Muscle of leg (tissue), 9 donors: ENCODE data around the gene OR8D4. TPM values are rescaled to one million over a fixed set of nuclear protein-coding genes. Genes with fewer than 3 reads are reported as not detected.

Experiments
- polyA plus RNA-seq, 8 donors: library from polyadenylated mRNA; unstranded; fragments of 120-200 nt; gene quantifications; one replicate each; pipeline versions ENCODE4 v1.2.1 to v1.2.3, GENCODE V29; 2013; ENCODE audit warnings: inconsistent platforms in 1 of 8, low replicate concordance in 1 of 8; ENCODE audit not compliant: insufficient read length in 8 of 8, insufficient read depth in 1 of 8
- total RNA-seq: library from RNA; stranded (reverse); fragments of 120-200 nt; gene quantifications from one replicate; pipeline ENCODE4 v1.2.4, GENCODE V29; 2013

The OR8D4 gene
- total and polyA plus RNA-seq, 9 donors, result 0.04 to 0.09 (median 0.07) TPM; not detected in 3

Other genes with a start within 250 kb of the OR8D4 start
- 12.8 TPM for gene SCN3B, start 247.5 kb upstream of the OR8D4 start, total RNA-seq
- 10 to 100 TPM; 18.4 to 28.2 (median 19.3) TPM for gene SCN3B, start 247.5 kb upstream of the OR8D4 start, polyA plus RNA-seq
- 13.6 TPM for gene ZNF202, start 160.5 kb upstream of the OR8D4 start, total RNA-seq
- 10 to 100 TPM; 13.0 to 22.8 (median 16.7) TPM for gene ZNF202, start 160.5 kb upstream of the OR8D4 start, polyA plus RNA-seq
- gene OR6X1, start 147.6 kb upstream of the OR8D4 start, total RNA-seq, result not detected
- not detected for gene OR6X1, start 147.6 kb upstream of the OR8D4 start, polyA plus RNA-seq
- gene OR6M1, start 95.8 kb upstream of the OR8D4 start, total RNA-seq, result not detected
- not detected for gene OR6M1, start 95.8 kb upstream of the OR8D4 start, polyA plus RNA-seq
- gene TMEM225, start 16.5 kb upstream of the OR8D4 start, total RNA-seq, result not detected
- not detected for gene TMEM225, start 16.5 kb upstream of the OR8D4 start, polyA plus RNA-seq
- 0.04 TPM for gene OR4D5, start 37.5 kb downstream of the OR8D4 start, total RNA-seq
- gene OR4D5, start 37.5 kb downstream of the OR8D4 start, polyA plus RNA-seq, result not detected
- not detected for gene OR6T1, start 41.7 kb downstream of the OR8D4 start, total RNA-seq
- not detected for gene OR6T1, start 41.7 kb downstream of the OR8D4 start, polyA plus RNA-seq
- gene OR10S1, start 75.6 kb downstream of the OR8D4 start, total RNA-seq, result not detected
- gene OR10S1, start 75.6 kb downstream of the OR8D4 start, polyA plus RNA-seq, result not detected
- not detected for gene OR10G6, start 93.0 kb downstream of the OR8D4 start, total RNA-seq
- not detected for gene OR10G6, start 93.0 kb downstream of the OR8D4 start, polyA plus RNA-seq
- 0.04 TPM for gene OR10G4, start 110.8 kb downstream of the OR8D4 start, total RNA-seq
- gene OR10G4, start 110.8 kb downstream of the OR8D4 start, polyA plus RNA-seq, result under 1 TPM in 2 of 8 donors, not detected in 6; 0.04 to 0.31 TPM
- not detected for gene OR10G9, start 120.8 kb downstream of the OR8D4 start, total RNA-seq
- not detected for gene OR10G9, start 120.8 kb downstream of the OR8D4 start, polyA plus RNA-seq
- not detected for gene OR10G8, start 124.6 kb downstream of the OR8D4 start, total RNA-seq
- gene OR10G8, start 124.6 kb downstream of the OR8D4 start, polyA plus RNA-seq, result not detected
- not detected for gene OR10G7, start 139.2 kb downstream of the OR8D4 start, total RNA-seq
- gene OR10G7, start 139.2 kb downstream of the OR8D4 start, polyA plus RNA-seq, result not detected
- 101 TPM for gene VWA5A, start 213.3 kb downstream of the OR8D4 start, total RNA-seq
- 100 to 1,000 TPM in 5 of 8 donors, 10 to 100 TPM in 3; 73.8 to 139 (median 106) TPM for gene VWA5A, start 213.3 kb downstream of the OR8D4 start, polyA plus RNA-seq